Measurements from ENCODE around the gene TPGS1.

- TF ChIP-seq FOXM1 (IDR thresholded peaks at IDR 0.05; ENCODE audit: borderline replicate concordance, low read depth) (no peak), EP300 (IDR thresholded peaks at IDR 0.05; ENCODE audit: borderline replicate concordance) (no peak), REST (IDR thresholded peaks at IDR 0.05; ENCODE audit: low read depth) (no peak), CREB1 (IDR thresholded peaks at IDR 0.05; ENCODE audit: low read depth) (no peak), CEBPB (IDR thresholded peaks at IDR 0.05) (no peak), MAX (IDR thresholded peaks at IDR 0.05) (no peak), TAF1 (IDR thresholded peaks at IDR 0.05; ENCODE audit: low read depth) (no peak)
Observed at GRCh38 chr19:498977-499623, 8.2 kb upstream of the TPGS1 start.
